MG63 (cell line): ENCODE results near the gene ATP2A1. TPM values are rescaled to one million over a fixed set of nuclear protein-coding genes. Genes with fewer than 3 reads are reported as not detected.

ENCODE experiments used
- DNase-seq: peaks from one replicate; pipeline ENCODE4 v3.0.0-alpha.2; 2020
- H3K27me3 ChIP-seq: fragments of 250-450 bp; sonication (Bioruptor Pico); 2 replicates; pipeline ENCODE4 v1.5.1; 2020; ENCODE audit warnings: mild to moderate bottlenecking, moderate library complexity
- H3K36me3 ChIP-seq: fragments of 250-450 bp; sonication (Bioruptor Pico); 2 replicates; pipeline ENCODE4 v1.5.1; 2020; ENCODE audit warnings: mild to moderate bottlenecking, moderate library complexity
- H3K4me3 ChIP-seq: fragments of 250-450 bp; sonication (Bioruptor Pico); 2 replicates; pipeline ENCODE4 v1.5.1; 2020; ENCODE audit warnings: mild to moderate bottlenecking, moderate library complexity
- H3K9me3 ChIP-seq: fragments of 250-450 bp; sonication (Bioruptor Pico); 2 replicates; pipeline ENCODE4 v1.5.1; 2020; ENCODE audit warnings: mild to moderate bottlenecking, moderate library complexity
- total RNA-seq: library from RNA; depleted of rRNA; stranded (reverse); fragments of >200 nt; shearing (Covaris generic); gene quantifications from 2 replicates; pipeline ENCODE4 v1.2.3, GENCODE V29; 2014; ENCODE audit warnings: low replicate concordance; rRNA removed

The ATP2A1 gene
- total RNA-seq, result 0.10 TPM in 1 of 2 replicates, not detected in the other

DNA sequence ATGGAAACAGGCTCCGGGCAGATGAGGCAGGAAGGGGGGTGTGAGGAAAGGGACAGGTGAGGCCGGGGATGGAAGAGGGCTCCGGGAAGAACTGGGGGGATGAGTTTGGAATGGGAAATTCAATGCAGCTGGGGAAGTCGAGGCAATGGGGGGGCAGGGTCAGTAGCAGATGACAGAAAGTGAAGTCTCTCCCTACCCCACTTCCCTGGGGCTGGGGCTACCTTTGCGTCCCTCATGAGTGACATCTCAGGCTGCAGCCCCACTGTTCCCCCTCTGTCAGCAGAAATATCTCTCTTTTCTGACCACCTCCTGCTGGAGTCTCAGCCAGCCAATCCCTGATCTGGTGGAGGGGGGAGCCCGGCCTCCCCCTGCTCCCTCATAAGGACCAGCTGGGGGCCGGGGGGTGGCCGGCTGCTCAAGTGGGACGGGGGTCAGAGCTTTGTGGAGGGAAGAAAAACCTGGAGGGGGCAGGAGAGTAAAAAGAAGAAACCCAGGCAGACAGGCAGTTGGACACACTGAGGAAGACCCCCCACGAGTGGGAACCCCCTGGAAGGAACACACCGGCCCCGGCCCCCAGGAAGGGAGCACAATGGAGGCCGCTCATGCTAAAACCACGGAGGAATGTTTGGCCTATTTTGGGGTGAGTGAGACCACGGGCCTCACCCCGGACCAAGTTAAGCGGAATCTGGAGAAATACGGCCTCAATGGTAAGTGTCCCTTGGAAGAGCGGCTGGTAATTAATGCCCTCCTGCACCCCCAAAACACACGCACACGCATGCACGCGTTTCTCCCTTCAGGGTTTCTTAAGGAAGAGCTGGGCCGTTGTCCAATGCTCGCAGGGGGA lies at the start of gene ATP2A1:
ATP2A1 (plus strand) TSS at position 406 of the 844 bp plus-strand sequence; CDS start at position 590, 184 bp downstream.
- Histone ChIP-seq H3K36me3 (peaks cover 13% of the 10 kb centered on the region), H3K4me3 (peak within 1 kb of the TSS; percentile 64), H3K9me3 (no peaks in the 10 kb centered on the region), H3K27me3 (no peaks in the 10 kb centered on the region)
- DNase-seq, result no peak

DNA sequence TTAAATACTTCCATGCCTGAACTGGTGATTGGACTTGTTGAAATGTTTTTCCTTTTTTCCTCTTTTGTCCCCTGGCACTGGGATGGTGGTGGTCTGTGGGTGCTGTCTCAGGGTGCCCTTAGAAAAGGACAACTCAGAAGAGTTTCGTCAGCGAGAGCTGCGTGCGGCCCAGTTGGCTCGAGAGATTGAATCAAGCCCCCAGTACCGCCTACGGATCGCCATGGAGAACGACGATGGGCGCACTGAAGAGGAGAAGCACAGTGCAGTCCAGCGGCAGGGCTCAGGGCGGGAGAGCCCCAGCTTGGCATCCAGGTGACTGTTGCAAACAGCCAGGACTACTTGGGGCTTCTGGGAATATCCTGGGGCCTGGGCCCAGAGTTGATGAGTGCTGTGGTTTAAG lies 48.5 kb upstream of the ATP2A1 start:
- H3K36me3 ChIP-seq, result peaks cover 100% of the 10 kb centered on the region
- no peaks in the 10 kb centered on the region for H3K9me3 ChIP-seq
- H3K27me3 ChIP-seq, result no peaks in the 10 kb centered on the region
- DNase-seq, result no peak
- no peak overlapping the region for H3K4me3 ChIP-seq

DNA sequence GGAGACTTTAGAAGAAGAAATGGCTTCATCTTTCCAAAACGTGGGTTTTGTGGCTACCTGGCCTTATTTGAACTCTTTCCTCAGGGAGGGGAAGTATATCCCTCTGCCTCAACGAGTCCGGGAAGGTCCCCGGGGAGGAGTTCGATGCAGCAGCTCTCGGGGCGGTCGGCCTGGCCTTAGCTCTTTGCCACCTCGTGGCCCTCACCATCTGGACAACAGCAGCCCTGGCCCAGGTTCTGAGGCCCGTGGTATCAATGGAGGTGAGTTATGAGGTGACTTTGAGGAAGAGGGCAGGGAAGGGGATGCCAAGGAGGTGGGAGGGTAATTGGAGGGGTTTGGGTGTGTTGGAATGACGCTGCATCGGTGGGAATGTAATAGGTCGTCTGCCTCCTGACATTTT lies 47.8 kb upstream of the ATP2A1 start:
- Histone ChIP-seq H3K4me3 (no peak overlapping the region), H3K9me3 (no peaks in the 10 kb centered on the region), H3K27me3 (no peaks in the 10 kb centered on the region), H3K36me3 (peaks cover 100% of the 10 kb centered on the region)
- no peak for DNase-seq

DNA sequence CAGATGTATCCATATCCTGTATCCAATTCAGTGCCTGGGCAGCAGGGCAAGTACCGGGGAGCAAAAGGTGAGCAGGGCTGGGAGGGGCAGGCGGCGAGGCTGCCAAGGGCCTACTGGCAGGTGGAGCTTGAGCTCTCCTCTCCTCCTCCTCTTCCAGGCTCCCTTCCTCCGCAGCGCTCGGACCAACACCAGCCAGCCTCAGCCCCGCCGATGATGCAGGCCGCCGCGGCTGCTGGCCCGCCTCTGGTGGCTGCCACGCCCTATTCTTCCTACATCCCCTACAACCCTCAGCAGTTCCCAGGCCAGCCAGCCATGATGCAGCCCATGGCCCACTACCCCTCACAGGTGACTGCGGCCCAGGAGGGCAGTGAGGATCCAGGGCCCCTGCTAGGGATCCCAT lies 43.9 kb upstream of the ATP2A1 start:
- Histone ChIP-seq H3K36me3 (peaks cover 97% of the 10 kb centered on the region), H3K27me3 (no peaks in the 10 kb centered on the region), H3K4me3 (no peak overlapping the region), H3K9me3 (no peaks in the 10 kb centered on the region)
- no peak for DNase-seq

DNA sequence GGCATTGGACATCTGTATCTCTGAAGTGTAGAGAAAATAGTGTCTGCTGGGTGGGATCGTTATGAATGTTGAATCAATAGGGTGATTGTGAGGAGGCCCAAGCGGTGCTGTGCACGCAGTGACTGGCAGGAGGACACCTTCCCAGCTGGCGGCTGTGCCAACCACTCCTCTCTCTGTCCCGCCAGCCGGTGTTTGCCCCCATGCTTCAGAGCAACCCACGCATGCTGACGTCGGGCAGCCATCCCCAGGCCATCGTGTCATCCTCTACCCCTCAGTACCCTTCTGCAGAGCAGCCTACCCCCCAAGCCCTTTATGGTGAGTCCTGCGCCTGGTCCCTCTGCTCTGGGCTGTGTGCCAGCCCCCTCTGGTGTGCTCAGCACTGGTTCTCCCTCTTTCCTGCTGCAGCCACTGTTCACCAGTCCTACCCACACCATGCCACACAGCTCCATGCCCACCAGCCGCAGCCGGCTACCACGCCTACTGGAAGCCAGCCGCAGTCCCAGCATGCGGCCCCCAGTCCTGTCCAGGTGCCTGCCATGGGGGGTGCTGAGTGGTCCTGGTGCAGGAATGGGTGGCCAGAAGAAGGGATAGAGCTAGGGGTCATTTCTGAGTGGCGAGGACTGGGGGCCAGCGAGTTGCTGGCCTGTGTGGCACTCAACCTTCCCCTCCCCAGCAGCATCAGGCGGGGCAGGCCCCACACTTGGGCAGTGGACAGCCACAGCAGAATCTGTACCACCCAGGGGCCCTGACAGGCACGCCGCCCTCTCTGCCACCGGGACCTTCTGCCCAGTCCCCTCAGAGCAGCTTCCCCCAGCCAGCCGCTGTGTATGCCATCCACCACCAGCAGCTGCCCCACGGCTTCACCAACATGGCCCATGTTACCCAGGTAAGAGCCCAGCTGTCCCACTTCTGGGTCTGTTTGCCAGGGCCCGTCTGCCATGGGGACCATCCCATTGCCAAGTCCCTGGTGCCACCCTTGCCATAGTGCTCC lies 43.1 kb upstream of the ATP2A1 start:
- DNase-seq, result no peak
- Histone ChIP-seq H3K4me3 (no peak overlapping the region), H3K27me3 (no peaks in the 10 kb centered on the region), H3K9me3 (no peaks in the 10 kb centered on the region), H3K36me3 (peaks cover 89% of the 10 kb centered on the region)

DNA sequence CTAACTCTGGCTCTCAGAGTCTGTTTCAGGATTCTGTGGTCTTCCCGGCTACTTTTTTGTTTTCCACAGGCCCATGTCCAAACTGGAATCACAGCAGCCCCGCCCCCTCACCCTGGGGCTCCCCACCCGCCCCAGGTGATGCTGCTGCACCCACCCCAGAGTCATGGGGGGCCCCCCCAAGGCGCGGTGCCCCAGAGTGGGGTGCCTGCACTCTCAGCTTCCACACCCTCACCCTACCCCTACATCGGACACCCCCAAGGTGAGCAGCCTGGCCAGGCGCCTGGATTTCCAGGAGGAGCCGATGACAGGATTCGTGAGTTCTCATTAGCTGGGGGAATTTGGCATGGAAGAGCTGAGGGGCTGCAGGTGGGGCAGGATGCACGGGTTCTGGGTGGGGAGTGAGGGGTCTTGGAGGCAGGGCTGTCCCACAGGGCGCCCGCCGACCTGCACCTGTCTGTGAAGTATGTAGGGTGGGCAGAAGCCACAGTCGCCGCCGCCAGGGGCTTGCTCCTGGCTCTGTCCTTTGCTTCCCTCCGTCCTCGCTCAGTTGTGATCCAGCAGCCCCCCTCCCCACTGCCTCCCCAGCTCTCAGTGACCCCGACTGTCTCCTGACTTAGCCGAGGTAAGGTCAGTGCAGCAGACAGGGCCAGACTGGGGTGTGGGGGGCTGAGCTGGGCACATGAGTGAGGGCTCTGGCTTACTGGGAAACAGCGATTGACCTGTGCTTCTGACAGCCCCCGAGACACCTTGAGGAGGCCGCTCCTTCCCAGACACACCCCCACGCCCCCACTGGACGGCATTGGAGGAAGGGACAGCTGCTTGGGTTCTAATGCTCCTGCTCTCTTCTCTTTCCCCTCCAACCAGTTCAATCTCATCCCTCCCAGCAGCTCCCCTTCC lies 42.2 kb upstream of the ATP2A1 start:
- DNase-seq, result no peak
- Histone ChIP-seq H3K4me3 (no peak overlapping the region), H3K9me3 (no peaks in the 10 kb centered on the region), H3K36me3 (peaks cover 86% of the 10 kb centered on the region), H3K27me3 (no peaks in the 10 kb centered on the region)

DNA sequence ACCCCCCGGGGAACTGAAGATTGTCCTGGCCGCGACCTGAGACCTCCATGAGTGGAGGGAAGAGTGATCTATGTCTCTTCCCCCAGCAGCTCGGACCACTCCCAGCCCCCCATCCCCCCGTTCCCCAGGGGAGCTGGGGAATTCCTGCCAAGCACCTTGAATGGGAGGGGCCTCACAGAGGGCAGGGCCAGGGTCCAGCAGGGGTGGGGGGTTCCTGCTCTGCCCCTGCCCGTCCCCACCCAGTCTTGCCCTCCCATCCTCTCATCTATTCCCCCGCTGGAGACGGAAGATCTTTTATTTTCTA lies 41.6 kb upstream of the ATP2A1 start:
- Histone ChIP-seq H3K9me3 (no peaks in the 10 kb centered on the region), H3K27me3 (no peaks in the 10 kb centered on the region), H3K36me3 (peaks cover 85% of the 10 kb centered on the region), H3K4me3 (no peak overlapping the region)
- no peak for DNase-seq

DNA sequence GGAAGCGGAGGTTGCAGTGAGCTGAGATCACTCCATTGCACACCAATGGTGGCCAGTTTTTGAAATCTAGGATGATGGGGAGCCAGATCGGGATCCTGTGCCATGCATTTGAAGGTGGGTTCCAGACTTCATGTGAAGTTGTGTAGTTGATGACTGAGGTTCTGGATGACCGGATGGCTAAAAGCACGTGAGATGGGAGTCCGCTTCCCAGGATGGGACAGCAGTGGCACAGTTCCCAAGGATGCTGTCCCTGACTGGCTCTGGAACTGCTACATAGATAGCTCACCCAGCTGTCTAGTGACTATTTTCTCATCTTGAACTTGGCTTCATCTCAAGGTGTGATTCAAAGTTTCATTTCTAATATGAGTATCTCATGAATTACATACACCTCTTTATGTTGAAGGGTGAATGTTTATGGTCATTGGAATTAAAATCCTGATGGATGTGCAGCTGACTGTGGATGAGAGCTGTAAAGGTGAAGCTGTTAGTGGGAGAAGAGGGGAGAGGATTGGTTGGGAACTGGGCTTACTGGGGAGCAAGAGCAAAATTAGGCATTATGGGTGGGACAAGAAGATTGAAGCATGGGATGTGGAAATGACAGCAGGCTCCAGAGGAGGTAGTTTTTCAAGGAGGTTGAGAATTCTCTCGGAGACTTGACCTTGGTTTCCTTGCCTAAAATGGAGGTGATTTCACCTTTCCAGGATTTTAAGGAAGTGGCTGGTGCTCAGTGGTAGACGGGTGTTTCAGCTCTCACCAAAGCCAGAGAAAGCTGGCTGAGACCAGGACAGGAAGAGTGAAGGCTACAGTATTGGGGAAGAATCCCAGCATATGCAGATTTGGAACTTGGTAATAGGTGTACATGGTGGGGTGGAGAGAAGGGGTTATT lies 40.4 kb upstream of the ATP2A1 start:
- no peak overlapping the region for H3K4me3 ChIP-seq
- no peak for DNase-seq
- H3K9me3 ChIP-seq, result no peaks in the 10 kb centered on the region
- H3K36me3 ChIP-seq, result peaks cover 85% of the 10 kb centered on the region
- no peaks in the 10 kb centered on the region for H3K27me3 ChIP-seq

DNA sequence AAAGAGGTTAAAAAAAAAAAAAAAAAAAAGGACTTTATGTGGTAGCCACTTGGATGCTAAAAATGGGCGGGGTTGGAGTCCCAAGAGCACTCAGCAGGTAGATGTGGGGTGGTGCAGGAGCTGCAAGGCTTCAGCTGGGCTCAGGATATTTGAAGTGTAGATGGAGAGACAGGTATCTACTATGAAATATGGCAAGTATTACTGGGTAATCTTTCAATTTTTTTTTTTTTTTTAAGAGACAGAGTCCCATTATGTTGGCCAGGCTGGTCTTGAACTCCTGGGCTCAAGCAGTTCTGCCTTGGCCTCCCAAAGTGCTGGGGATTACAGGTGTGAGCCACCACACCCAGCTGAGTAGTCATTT lies 39.8 kb upstream of the ATP2A1 start:
- Histone ChIP-seq H3K9me3 (no peaks in the 10 kb centered on the region), H3K27me3 (no peaks in the 10 kb centered on the region), H3K4me3 (no peak overlapping the region), H3K36me3 (peaks cover 85% of the 10 kb centered on the region)
- DNase-seq, result no peak

DNA sequence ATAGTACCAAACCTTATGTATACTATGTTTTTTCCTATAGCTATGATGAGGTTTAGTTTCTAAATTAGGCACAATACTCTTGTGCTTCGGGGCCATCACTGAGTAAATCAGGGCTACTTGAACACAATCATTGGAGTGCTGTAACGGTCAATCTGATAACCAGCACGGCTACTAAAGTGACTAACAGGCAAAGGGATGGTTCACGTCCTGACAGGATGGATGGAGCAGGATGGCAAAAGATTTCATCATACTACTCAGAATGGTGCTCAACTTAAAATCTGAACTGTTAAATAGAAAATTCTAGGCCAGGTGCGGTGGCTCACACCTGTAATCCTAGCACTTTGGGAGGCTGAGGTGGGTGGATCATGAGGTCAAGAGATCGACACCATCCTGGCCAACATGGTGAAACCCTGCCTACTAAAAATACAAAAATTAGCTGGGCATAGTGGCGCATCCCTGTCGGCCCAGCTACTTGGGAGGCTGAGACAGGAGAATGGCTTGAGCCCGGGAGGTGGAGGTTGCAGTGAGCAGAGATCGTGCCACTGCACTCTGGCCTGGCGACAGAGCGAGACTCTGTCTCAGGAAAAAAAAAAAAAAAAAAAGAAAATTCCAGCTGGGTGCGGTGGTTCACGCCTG lies 39.2 kb upstream of the ATP2A1 start:
- Histone ChIP-seq H3K9me3 (no peaks in the 10 kb centered on the region), H3K27me3 (no peaks in the 10 kb centered on the region), H3K36me3 (peaks cover 85% of the 10 kb centered on the region), H3K4me3 (no peak overlapping the region)
- DNase-seq, result no peak

DNA sequence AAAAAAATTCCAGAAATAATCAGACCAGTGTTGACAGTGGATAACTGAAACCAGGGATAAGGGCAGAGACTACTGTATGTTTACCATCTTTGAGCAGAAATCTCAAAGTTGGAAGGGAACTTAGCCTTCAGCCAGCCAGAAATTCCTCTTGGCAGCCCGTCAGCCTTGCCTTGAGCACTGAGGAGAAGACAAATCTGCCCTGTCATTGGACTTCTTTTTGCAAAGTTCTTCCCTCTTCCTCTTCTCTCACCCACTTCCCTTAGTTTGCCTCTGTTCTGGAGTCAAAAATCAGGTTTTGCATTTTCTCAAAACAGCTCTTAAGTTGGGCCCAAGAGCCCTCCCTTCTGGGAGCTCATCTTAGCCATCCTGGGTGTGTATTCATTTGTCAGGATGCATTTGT lies 38.4 kb upstream of the ATP2A1 start:
- Histone ChIP-seq H3K9me3 (no peaks in the 10 kb centered on the region), H3K27me3 (no peaks in the 10 kb centered on the region), H3K4me3 (no peak overlapping the region), H3K36me3 (peaks cover 85% of the 10 kb centered on the region)
- DNase-seq, result peak; percentile 30

DNA sequence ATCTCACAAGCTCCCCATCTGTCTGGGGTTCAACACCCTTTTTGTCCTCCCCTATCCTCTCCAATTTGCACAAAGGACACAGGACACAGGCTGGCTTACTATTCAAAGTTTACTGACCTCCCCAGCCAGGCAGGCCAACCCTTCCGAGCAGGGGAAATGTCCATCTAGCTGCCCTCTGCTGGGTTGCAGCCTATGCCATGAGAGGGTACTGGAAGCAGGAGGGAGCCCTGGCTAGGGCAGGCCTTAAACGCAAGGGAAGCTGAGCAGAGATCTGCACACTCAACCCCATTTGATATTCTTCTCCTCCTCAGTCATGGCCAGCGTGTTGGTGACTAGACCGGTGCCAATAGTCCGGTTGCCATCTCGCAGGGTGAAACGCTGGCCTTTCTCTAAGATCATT lies 35.6 kb upstream of the ATP2A1 start:
- H3K36me3 ChIP-seq, result peaks cover 67% of the 10 kb centered on the region
- DNase-seq, result no peak
- no peak overlapping the region for H3K4me3 ChIP-seq
- no peaks in the 10 kb centered on the region for H3K9me3 ChIP-seq
- no peaks in the 10 kb centered on the region for H3K27me3 ChIP-seq

DNA sequence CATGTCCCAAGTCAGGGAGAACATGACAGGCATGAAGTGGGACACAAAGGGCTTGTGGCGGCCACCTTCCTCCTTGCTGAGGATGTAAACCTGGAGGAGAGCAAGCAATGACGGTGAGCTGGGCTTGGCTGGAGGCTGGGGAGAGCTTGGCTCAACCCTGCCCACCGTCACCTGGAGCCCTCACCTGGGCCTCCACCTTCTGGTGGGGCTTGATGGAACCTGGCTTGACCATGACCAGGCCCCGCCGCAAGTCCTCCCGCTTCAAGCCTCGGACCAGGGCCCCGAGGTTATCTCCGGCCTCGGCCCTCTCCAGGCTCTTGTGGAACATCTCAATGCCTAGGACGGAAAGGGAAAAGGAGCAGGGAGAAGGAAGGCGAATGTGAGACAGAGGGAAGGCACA lies 34.5 kb upstream of the ATP2A1 start:
- H3K9me3 ChIP-seq, result no peaks in the 10 kb centered on the region
- no peak for DNase-seq
- no peak overlapping the region for H3K4me3 ChIP-seq
- peaks cover 58% of the 10 kb centered on the region for H3K36me3 ChIP-seq
- no peaks in the 10 kb centered on the region for H3K27me3 ChIP-seq

DNA sequence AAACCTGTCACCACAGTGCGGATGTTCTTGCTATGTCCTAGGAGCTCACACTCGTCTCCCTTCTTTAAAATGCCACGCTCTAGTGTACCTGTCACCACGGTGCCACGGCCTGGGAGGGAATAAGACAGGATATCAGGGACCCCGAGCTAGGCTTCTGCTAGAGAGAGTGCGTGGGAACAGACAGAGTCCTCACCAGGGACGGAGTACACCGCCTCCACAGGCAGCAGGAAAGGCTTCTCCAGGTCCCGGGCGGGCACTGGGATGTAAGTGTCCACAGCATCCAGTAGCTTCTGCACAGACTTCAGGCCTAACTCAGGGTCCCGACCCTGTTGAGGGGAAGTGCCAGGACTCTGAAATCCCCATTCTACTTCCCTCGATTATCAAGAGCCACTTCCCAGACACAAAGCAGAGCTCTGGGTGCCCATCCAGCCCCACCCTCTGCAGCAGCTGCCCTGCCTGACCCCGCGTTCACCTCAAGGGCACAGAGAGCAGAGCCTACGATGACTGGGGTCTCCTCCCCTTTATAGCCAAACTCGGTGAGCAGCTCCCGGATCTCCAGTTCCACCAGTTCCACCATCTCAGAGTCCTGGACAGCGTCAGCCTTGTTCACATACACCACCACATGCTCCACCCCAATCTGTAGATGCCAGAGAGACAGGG lies 33.9 kb upstream of the ATP2A1 start:
- Histone ChIP-seq H3K4me3 (peak overlapping the region; percentile 88), H3K27me3 (no peaks in the 10 kb centered on the region), H3K9me3 (no peaks in the 10 kb centered on the region), H3K36me3 (peaks cover 53% of the 10 kb centered on the region)
- DNase-seq, result no peak

DNA sequence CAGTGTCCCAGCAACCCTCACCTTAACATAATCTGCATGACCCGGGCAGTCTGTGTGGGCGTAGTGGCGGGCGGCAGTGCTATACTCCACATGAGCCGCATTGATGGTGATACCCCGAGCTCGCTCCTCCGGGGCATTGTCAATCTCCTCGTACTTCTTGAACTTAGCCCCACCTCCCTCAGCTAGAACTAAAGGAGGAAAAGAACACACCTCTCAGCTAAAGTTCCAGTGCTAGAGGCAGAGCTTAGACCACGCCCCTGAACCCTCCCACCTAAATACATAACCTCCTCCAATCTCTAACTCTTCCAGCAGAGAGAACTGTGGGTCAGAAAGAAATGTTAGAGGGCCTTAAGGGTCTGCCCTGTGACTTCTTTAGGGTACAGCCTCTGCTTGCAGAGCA lies 33.0 kb upstream of the ATP2A1 start:
- Histone ChIP-seq H3K9me3 (no peaks in the 10 kb centered on the region), H3K27me3 (no peaks in the 10 kb centered on the region), H3K36me3 (peaks cover 53% of the 10 kb centered on the region), H3K4me3 (peak overlapping the region; percentile 88)
- DNase-seq, result no peak
